HepG2 (cell line): ENCODE results near the gene HYI. TPM values are rescaled to one million over a fixed set of nuclear protein-coding genes. Genes with fewer than 3 reads are reported as not detected.

Experiments
- ATF6 ChIP-seq: sonication (generic); formaldehyde crosslinking; conservative IDR thresholded peaks from 2 replicates; pipeline ENCODE4 v1.4.0; 2020; ENCODE audit warnings: missing genetic modification reagents
- ETS1 ChIP-seq: sonication (generic); formaldehyde crosslinking; IDR thresholded peaks from 2 replicates; pipeline ENCODE4 v1.4.0; 2020; ENCODE audit warnings: missing genetic modification reagents
- GRHL1 ChIP-seq: sonication (generic); formaldehyde crosslinking; conservative IDR thresholded peaks from 2 replicates; pipeline ENCODE4 v1.8.0; 2022; ENCODE audit warnings: missing genetic modification reagents
- IRF9 ChIP-seq: sonication (generic); formaldehyde crosslinking; IDR thresholded peaks from 2 replicates; pipeline ENCODE4 v1.8.0; 2022; ENCODE audit warnings: missing genetic modification reagents, mild to moderate bottlenecking, borderline replicate concordance
- MBD4 ChIP-seq: IDR thresholded peaks from 2 replicates; pipeline ENCODE4 v1.6.1; 2012; ENCODE audit warnings: low read length, inconsistent platforms, borderline replicate concordance
- MED8 ChIP-seq: sonication (generic); formaldehyde crosslinking; IDR thresholded peaks from 2 replicates; pipeline ENCODE4 v1.8.1; 2023; ENCODE audit warnings: mild to moderate bottlenecking, missing genetic modification reagents; ENCODE audit not compliant: insufficient replicate concordance
- MLXIP ChIP-seq: sonication (generic); formaldehyde crosslinking; IDR thresholded peaks from 2 replicates; pipeline ENCODE4 v1.9.0; 2021; ENCODE audit warnings: missing genetic modification reagents, borderline replicate concordance
- RAD21 ChIP-seq: fragments of 450-650 bp; formaldehyde crosslinking; IDR thresholded peaks from 2 replicates; pipeline ENCODE4 v1.5.0; 2020; ENCODE audit warnings: mild to moderate bottlenecking
- SAFB2 ChIP-seq: sonication (generic); formaldehyde crosslinking; IDR thresholded peaks from 2 replicates; pipeline ENCODE4 v1.5.1; 2020; ENCODE audit warnings: missing genetic modification reagents, low read depth, mild to moderate bottlenecking, borderline replicate concordance
- ZNF224 ChIP-seq: sonication (generic); formaldehyde crosslinking; IDR thresholded peaks from 2 replicates; pipeline ENCODE4 v1.5.0; 2020; ENCODE audit warnings: mild to moderate bottlenecking, missing genetic modification reagents
- ZNF441 ChIP-seq: sonication (generic); formaldehyde crosslinking; IDR thresholded peaks from 2 replicates; pipeline ENCODE4 v1.7.0; 2021; ENCODE audit warnings: missing genetic modification reagents, borderline replicate concordance
- ZNF672 ChIP-seq: sonication (generic); formaldehyde crosslinking; IDR thresholded peaks from 2 replicates; pipeline ENCODE4 v1.8.1; 2022; ENCODE audit warnings: missing genetic modification reagents
- polyA plus RNA-seq, 8 experiments: library from polyadenylated mRNA; depleted of rRNA in 3 of 8; stranded (reverse) in 7 of 8; unstranded in 1 of 8; fragments of >200 nt; fragmentation: Illumina TruSeq in 4 of 8; extraction: Trizol in 4 of 8; gene quantifications; 2 replicates each; pipeline versions ENCODE4 v1.2.1 to v1.2.3, GENCODE V29; 2011 to 2016; ENCODE audit warnings: low read depth in 4 of 8, missing spikeins in 1 of 8, mixed read lengths in 1 of 8; ENCODE audit not compliant: insufficient read depth in 1 of 8
- total RNA-seq, 5 experiments: library from RNA; depleted of rRNA; stranded (reverse); fragments of >200 nt; fragmentation: Illumina TruSeq; extraction: Trizol; gene quantifications; 2 replicates each; pipeline ENCODE4 v1.2.3, GENCODE V29; 2016; ENCODE audit warnings: low read depth in 1 of 5

The HYI gene
- total and polyA plus RNA-seq, 2 of the 13 experiments (the other 11 are each of a cell fraction or from before 2014, with no cell fraction given) = not detected

GRCh38 chr1:43499898-43500297 lies 46.2 kb upstream of the HYI start (continued):
- TF ChIP-seq ATF6 (CRISPR knock-in tag) = no peak
- TF ChIP-seq ETS1 (CRISPR knock-in tag) = no peak
- TF ChIP-seq IRF9 (CRISPR knock-in tag) = no peak
- no peak for TF ChIP-seq GRHL1 (CRISPR knock-in tag)
- no peak for TF ChIP-seq MBD4
- TF ChIP-seq MED8 (CRISPR knock-in tag) = no peak
- no peak for TF ChIP-seq SAFB2 (CRISPR knock-in tag)
- TF ChIP-seq ZNF224 = no peak
- TF ChIP-seq ZNF441 = no peak
- TF ChIP-seq ZNF672 (CRISPR knock-in tag) = no peak
- no peak for TF ChIP-seq MLXIP (CRISPR knock-in tag)
- 0 out of 2 replicates have a peak, but pooled peaks have one; percentile 23 for TF ChIP-seq RAD21 (CRISPR knock-in tag)
- TF ChIP-seq, all 625 proteins: peak for 4
